Dedifferentiated amniotic fluid mesenchymal stem cell (primary cell): Measurements from ENCODE around the gene ATF6.
A peak's percentile ranks its signal among the peaks of the same experiment; 100 is the strongest.

ENCODE experiments used
- DNase-seq: peaks from one replicate; pipeline ENCODE4 v3.0.0-alpha.2; 2016; ENCODE audit errors: extremely low spot score

Gene ATF6

DNA sequence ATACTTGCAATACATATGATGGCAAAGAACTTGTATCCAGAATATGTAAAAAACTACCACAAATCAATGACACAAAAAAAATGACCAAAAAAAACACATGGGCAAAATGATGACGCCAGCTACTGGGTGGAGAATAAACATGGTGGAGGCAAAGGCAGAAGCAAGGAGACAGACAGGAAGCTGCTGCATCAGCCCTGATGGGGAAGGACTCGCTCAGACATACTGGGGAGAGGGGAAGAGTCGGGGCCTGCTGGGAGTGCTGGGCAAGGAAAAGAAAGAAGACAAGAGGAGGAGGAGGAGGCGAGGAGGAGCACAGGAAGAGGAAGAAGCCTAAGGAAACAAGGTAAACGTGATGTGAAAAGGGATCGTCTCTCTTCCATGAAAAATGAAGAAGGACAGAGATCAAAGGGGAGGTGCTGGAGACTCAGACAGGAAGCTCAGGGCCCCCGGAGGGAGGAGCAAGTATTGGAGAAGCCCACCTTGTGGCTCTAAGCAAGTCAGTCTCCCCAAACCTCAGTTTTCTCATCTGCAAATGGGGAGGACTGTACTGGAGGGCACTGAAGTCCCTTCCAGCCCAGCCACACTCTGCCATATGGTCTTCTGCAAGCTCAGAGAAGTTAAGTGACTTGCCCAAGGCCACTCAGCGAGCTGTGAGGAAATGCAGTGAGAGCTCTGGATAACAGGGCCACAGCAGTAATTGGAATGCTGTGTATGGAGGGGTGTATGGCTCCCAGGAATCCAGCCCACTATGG, 233.4 kb downstream of the ATF6 start:
- no peak for DNase-seq

- no peak for DNase-seq
These were observed 233.9 kb downstream of the ATF6 start for GRCh38 chr1:162000053-162000420.

- peak; percentile 89 for DNase-seq
These were observed 237.1 kb downstream of the ATF6 start for GRCh38 chr1:162003061-162003829.

DNA sequence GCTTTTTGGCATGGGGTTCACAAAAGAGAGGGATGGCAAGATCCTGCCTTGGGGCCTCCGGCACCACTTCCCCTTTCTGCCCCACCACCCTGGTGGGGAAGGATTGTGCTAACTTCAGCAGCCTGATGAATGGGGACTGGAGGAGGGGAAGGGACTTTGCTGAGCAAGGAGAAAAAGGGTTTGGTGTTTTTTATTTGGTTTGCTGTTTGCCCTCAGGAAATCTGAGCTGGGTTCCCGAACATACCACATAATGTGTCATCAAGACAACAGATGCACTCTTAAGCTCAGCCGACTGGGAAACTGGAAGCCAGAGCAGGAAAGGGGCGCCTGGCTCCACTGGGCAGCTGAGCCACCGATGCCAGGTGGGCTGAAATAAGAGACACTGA, 237.7 kb downstream of the ATF6 start:
- peak; percentile 83 for DNase-seq

GRCh38 chr1:162004441-162004950, 238.4 kb downstream of the ATF6 start:
- no peak for DNase-seq

GRCh38 chr1:162006081-162006480, 240.0 kb downstream of the ATF6 start:
- DNase-seq: no peak

GRCh38 chr1:162007466-162007865, 241.3 kb downstream of the ATF6 start:
- DNase-seq: no peak

GRCh38 chr1:162008799-162009198, 242.7 kb downstream of the ATF6 start:
- DNase-seq: no peak

- no peak for DNase-seq
These were observed 243.5 kb downstream of the ATF6 start for GRCh38 chr1:162009501-162010174.

- no peak for DNase-seq
These were observed 244.0 kb downstream of the ATF6 start for GRCh38 chr1:162010175-162010506.

DNA sequence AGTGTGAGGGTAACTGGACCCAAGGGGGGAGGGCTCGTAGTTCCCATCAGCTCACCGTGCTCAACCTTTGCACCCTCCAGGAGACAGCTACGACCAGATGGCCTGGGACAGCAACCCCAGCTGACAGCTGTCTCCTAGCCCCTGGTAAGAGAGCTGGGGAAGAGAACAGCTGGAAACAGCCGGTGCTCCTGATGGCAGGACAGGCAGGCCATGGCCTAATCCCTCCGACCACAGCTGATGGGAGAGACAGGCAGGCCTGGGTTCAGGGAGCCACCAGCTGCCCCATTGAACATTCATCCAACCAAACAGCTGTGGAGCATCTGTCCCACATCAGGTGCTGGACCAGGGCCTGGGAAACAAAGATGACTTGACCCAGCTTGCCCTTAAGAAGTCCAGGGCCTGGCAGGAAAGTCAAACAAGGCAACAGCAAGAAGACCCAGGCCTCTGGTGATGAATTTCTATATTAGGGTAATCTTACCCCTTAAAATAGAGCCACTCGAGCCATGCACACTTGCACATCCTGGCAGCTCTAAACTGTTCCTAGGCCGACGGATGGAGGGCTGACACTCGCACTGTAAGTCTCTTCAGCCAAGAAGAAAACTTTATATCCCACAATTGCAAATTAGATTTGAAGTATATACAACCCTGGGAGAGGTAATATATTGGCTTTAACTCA, 245.4 kb downstream of the ATF6 start:
- DNase-seq: no peak

- no peak for DNase-seq
These were observed 247.2 kb downstream of the ATF6 start for GRCh38 chr1:162013289-162013688.
